ENCODE measurements around the gene PCLO.

- TF ChIP-seq CTCF (conservative IDR thresholded peaks at IDR 0.05; ENCODE audit: low read length) (no peak), EZH2phosphoT487 (IDR thresholded peaks at IDR 0.05; ENCODE audit: borderline replicate concordance, low read depth, low read length) (no peak)
These were observed 47.8 kb upstream of the PCLO start for GRCh38 chr7:83210479-83210878.
